Measurements from ENCODE around the gene FRY.
"Not testable (repeated sequence)": the region's sequence is repeated elsewhere in the genome, so short reads cannot be mapped to it uniquely, and the experiment has no call there.

FRY gene

GRCh38 chr13:32041429-32041828 lies 9.9 kb downstream of the FRY start:
- DNase-seq (ENCODE audit: low read depth), result no peak

- no peak for DNase-seq (ENCODE audit: low read depth)
Observed at GRCh38 chr13:32042551-32042950, 11.0 kb downstream of the FRY start.

- no peak for DNase-seq (ENCODE audit: low read depth)
Observed at GRCh38 chr13:32044446-32044845, 12.9 kb downstream of the FRY start.

GRCh38 chr13:32045537-32045936 lies 14.0 kb downstream of the FRY start:
- no peak for DNase-seq (ENCODE audit: low read depth)

GRCh38 chr13:32045982-32046785 lies 14.6 kb downstream of the FRY start:
- no peak for DNase-seq (ENCODE audit: low read depth)

- DNase-seq (ENCODE audit: low read depth), result no peak
Observed at GRCh38 chr13:32047088-32047487, 15.5 kb downstream of the FRY start.

GRCh38 chr13:32047793-32048192 lies 16.2 kb downstream of the FRY start:
- no peak for DNase-seq (ENCODE audit: low read depth)

- DNase-seq (ENCODE audit: low read depth), result no peak
Observed at GRCh38 chr13:32048816-32049215, 17.2 kb downstream of the FRY start.

GRCh38 chr13:32051156-32051555 lies 19.6 kb downstream of the FRY start:
- DNase-seq (ENCODE audit: low read depth), result no peak

GRCh38 chr13:32056316-32056715 lies 24.7 kb downstream of the FRY start:
- no peak for DNase-seq (ENCODE audit: low read depth)

- DNase-seq (ENCODE audit: low read depth), result not testable (repeated sequence)
Observed at GRCh38 chr13:32057325-32057724, 25.8 kb downstream of the FRY start.

- DNase-seq (ENCODE audit: low read depth), result no peak
Observed at GRCh38 chr13:32059511-32059984, 28.0 kb downstream of the FRY start.

GRCh38 chr13:32060401-32060878 lies 28.9 kb downstream of the FRY start:
- DNase-seq (ENCODE audit: low read depth), result no peak

- no peak for DNase-seq (ENCODE audit: low read depth)
Observed at GRCh38 chr13:32063619-32064233, 32.2 kb downstream of the FRY start.

- no peak for DNase-seq (ENCODE audit: low read depth)
Observed at GRCh38 chr13:32067149-32067961, 35.8 kb downstream of the FRY start.

GRCh38 chr13:32068255-32068654 lies 36.7 kb downstream of the FRY start:
- no peak for DNase-seq (ENCODE audit: low read depth)

GRCh38 chr13:32073180-32073864 lies 41.7 kb downstream of the FRY start:
- DNase-seq (ENCODE audit: low read depth), result no peak

- no peak for DNase-seq (ENCODE audit: low read depth)
Observed at GRCh38 chr13:32075170-32075851, 43.7 kb downstream of the FRY start.

- no peak for DNase-seq (ENCODE audit: low read depth)
Observed at GRCh38 chr13:32079587-32079986, 48.0 kb downstream of the FRY start.

- DNase-seq (ENCODE audit: low read depth), result no peak
Observed at GRCh38 chr13:32080328-32080744, 48.8 kb downstream of the FRY start.

GRCh38 chr13:32081591-32081990 lies 50.0 kb downstream of the FRY start:
- DNase-seq (ENCODE audit: low read depth), result no peak
